Measurements from ENCODE around the gene ZNF669. TPM values are rescaled to one million over a fixed set of nuclear protein-coding genes. Genes with fewer than 3 reads are reported as not detected.

Gene ZNF669
- total RNA-seq, 2 experiments from 2014 or later: 12.8 to 14.1 TPM

GRCh38 chr1:247102381-247102780 lies 1.8 kb downstream of the ZNF669 start:
- ATAC-seq (ENCODE audit: low read depth): no peak

DNA sequence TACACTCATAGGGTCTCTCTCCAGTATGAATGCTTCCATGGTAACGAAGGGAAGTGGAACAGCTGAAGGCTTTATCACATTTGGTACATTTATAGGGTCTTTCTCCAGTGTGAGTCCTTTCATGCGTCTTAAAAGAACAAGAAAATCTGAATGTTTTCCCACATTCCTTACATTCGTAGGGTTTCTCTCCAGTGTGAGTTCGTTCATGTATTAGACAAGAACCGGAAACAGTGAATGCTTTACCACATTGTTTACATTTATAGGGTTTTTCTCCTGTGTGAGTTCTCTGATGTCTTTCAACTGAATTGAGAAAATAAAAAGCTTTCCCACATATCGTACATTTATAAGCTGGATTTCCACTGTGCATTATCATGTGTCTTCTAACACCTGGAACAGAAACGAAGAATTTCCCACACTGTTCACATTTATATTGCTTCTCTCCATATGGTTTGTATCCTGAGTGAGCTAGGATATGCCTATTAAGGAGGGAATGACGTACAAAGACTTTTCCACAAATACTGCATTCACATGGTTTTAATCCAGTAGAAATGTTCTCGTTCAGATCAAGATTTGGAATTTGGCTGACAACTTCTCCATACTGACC lies 3.4 kb downstream of the ZNF669 start:
- POLR2A ChIA-PET: no interaction called here

More at GRCh38 chr1:247102381-247102780, 1.8 kb downstream of the ZNF669 start:
- POLR2A ChIA-PET: no interaction called here
- no peak overlapping the region for H3K27ac Mint-ChIP-seq
- H3K4me1 Mint-ChIP-seq: peaks cover 8% of the 10 kb centered on the region
- H3K4me3 Mint-ChIP-seq: peak overlapping the region; percentile 47
- peaks cover 28% of the 10 kb centered on the region for H3K9me3 Mint-ChIP-seq
- H3K36me3 Mint-ChIP-seq: peaks cover 55% of the 10 kb centered on the region
- DNase-seq: no peak
- H3K27me3 Mint-ChIP-seq: no peaks in the 10 kb centered on the region

DNA sequence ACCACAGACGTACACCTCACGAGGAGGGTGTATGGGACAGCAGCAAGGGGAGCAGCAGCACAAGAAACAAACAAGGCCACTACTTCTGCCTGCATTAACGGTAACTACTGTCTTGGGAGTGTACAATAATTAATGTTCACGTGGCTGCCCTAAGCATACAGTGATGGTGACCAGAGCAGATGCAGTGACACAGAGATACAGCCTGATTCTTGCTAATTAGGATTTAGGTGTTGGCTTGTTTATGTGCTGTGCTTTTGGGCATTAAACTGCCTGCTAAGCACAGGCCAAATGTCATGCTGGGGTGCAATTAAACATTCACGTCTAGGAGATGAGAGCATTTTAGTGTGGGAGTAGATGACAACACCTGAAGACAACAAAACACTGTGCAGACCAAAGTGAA lies 7.2 kb downstream of the ZNF669 start:
- peaks cover 37% of the 10 kb centered on the region for H3K9me3 Mint-ChIP-seq

More for the DNA sequence above, 3.4 kb downstream of the ZNF669 start:
- Mint-ChIP-seq H3K36me3 (peaks cover 62% of the 10 kb centered on the region), H3K27ac (no peak overlapping the region), H3K4me3 (no peak overlapping the region), H3K4me1 (peaks cover 8% of the 10 kb centered on the region), H3K9me3 (peaks cover 40% of the 10 kb centered on the region), H3K27me3 (no peaks in the 10 kb centered on the region)
- no peak for ATAC-seq (ENCODE audit: low read depth)
- no peak for DNase-seq

GRCh38 chr1:247096544-247096943 lies 7.6 kb downstream of the ZNF669 start:
- Mint-ChIP-seq H3K27me3 (no peaks in the 10 kb centered on the region), H3K36me3 (peaks cover 44% of the 10 kb centered on the region), H3K4me3 (no peak overlapping the region), H3K4me1 (no peaks in the 10 kb centered on the region), H3K9me3 (peaks cover 35% of the 10 kb centered on the region), H3K27ac (no peak overlapping the region)
- POLR2A ChIA-PET: no interaction called here
- no peak for ATAC-seq (ENCODE audit: low read depth)
- no peak for DNase-seq

More for the DNA sequence above, 7.2 kb downstream of the ZNF669 start:
- Mint-ChIP-seq H3K4me3 (no peak overlapping the region), H3K36me3 (peaks cover 48% of the 10 kb centered on the region), H3K27ac (no peak overlapping the region), H3K4me1 (no peaks in the 10 kb centered on the region), H3K27me3 (no peaks in the 10 kb centered on the region)
- POLR2A ChIA-PET: no interaction called here
- no peak for DNase-seq
- no peak for ATAC-seq (ENCODE audit: low read depth)

DNA sequence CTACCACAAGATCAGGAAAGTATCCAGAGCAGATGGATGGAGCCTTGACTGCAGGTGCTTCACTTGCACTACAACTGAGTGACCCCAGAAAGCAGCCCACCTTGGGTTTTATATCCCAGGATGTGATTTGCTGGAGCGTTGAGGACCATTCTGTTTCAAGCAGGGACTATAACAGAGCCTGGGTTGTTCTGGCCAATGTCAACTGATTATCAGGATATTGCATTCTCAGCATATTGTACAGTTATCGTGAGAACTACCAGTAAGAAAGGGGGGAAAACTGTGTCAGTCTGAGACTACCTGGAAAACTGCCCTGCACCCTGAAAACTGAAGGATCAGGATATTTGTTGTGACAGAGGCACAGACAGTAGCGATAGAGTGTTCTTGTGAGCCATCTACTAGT lies 8.0 kb downstream of the ZNF669 start:
- Mint-ChIP-seq H3K36me3 (peaks cover 40% of the 10 kb centered on the region), H3K9me3 (peaks cover 35% of the 10 kb centered on the region), H3K27ac (no peak overlapping the region), H3K27me3 (no peaks in the 10 kb centered on the region), H3K4me1 (no peaks in the 10 kb centered on the region), H3K4me3 (no peak overlapping the region)
- DNase-seq (no peak), ATAC-seq (ENCODE audit: low read depth) (no peak)
- POLR2A ChIA-PET: no interaction called here

DNA sequence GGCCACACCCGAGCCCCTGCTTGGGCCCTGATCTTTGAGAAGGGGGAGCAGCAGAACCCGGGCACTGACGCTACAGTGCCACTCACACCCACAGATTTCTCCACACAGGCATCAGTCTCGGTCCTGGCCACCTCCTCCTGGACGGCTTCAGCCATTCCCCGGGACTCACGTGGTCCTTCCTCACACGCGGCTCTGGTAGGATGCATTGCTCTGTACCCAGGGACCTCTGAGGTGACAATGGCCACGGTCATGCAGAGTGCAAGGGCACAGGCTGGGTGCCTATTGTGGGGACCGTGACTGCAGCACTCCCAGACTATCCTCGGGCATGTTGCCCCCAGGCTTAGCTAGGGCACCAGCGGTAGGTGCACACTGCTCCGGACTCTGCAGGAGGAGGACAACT lies 13.7 kb downstream of the ZNF669 start:
- POLR2A ChIA-PET: no interaction called here
- Mint-ChIP-seq H3K4me1 (no peaks in the 10 kb centered on the region), H3K27ac (no peak overlapping the region), H3K4me3 (no peak overlapping the region), H3K9me3 (peaks cover 4% of the 10 kb centered on the region), H3K27me3 (no peaks in the 10 kb centered on the region), H3K36me3 (no peaks in the 10 kb centered on the region)
- DNase-seq (no peak), ATAC-seq (ENCODE audit: low read depth) (no peak)

DNA sequence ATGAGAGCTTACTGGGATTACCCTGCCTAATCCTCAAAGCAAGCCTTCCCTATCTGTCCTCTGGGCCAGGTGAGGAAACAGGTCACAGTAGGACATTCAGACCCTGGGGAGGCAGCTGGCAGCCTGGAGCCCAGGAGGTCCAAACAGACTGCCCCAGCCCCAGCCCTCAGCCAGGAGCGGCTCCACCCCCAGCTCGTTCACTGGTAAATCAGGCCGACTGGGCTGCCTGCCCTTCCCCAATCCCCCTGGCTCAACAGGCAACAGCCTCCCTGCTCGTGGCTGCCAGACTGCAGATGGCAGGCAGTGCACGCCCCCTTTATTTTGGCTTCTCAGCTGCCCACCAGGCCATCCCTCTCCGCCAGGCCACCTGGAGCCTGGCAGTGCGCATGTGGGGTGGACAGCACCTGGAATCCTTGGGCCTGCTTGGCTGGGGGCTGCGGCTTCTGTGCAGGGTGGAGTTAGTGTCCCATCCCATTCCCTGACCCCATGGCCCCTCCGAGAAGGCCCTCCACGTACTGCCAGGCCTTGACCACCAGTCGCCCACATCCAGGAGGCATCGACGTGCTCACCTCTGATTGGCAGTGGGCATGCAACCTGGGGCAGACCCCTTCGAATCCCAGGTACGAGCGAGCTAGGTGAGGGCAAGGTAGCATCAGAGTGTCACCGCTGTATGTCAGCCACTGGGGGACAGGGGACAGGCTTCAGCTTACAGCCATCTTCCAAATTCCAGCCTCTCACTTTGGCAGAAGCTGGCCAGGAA lies 14.4 kb downstream of the ZNF669 start:
- POLR2A ChIA-PET: no interaction called here
- no peak for ATAC-seq (ENCODE audit: low read depth)
- H3K4me3 Mint-ChIP-seq: no peak overlapping the region
- H3K36me3 Mint-ChIP-seq: peaks cover 2% of the 10 kb centered on the region
- H3K4me1 Mint-ChIP-seq: no peaks in the 10 kb centered on the region
- H3K27ac Mint-ChIP-seq: no peak overlapping the region
- no peaks in the 10 kb centered on the region for H3K27me3 Mint-ChIP-seq
- H3K9me3 Mint-ChIP-seq: peaks cover 7% of the 10 kb centered on the region
- DNase-seq: no peak

DNA sequence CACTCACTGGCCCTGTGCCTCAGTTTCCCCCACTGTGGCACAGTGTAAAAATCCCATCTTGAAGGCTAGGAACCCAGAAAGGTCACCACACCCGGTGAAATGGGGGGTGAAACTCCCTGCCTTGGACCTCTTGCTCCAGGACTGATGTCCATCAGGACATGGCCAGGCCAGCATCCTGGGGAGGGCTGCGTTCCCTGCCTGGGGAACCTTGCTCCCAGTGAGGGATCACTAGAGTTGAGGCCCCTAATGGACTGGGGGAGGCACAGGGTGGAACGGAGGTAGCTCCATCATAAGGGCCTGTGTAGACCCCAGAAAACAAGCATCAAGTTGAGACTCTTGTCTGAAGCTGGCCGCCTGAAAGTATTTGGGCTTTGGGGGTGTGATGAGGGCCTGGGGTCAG lies 15.2 kb downstream of the ZNF669 start:
- POLR2A ChIA-PET: no interaction called here

GRCh38 chr1:247087256-247087655 lies 16.9 kb downstream of the ZNF669 start:
- no peaks in the 10 kb centered on the region for H3K4me1 Mint-ChIP-seq
- no peak for ATAC-seq (ENCODE audit: low read depth)
- POLR2A ChIA-PET: no interaction called here
- no peak overlapping the region for H3K4me3 Mint-ChIP-seq
- peaks cover 2% of the 10 kb centered on the region for H3K27me3 Mint-ChIP-seq
- peaks cover 12% of the 10 kb centered on the region for H3K9me3 Mint-ChIP-seq
- no peak overlapping the region for H3K27ac Mint-ChIP-seq
- DNase-seq: no peak
- peaks cover 4% of the 10 kb centered on the region for H3K36me3 Mint-ChIP-seq

More for the DNA sequence above, 15.2 kb downstream of the ZNF669 start:
- Mint-ChIP-seq H3K27ac (no peak overlapping the region), H3K27me3 (no peaks in the 10 kb centered on the region), H3K36me3 (peaks cover 4% of the 10 kb centered on the region), H3K9me3 (peaks cover 6% of the 10 kb centered on the region), H3K4me1 (no peaks in the 10 kb centered on the region), H3K4me3 (no peak overlapping the region)
- ATAC-seq (ENCODE audit: low read depth): no peak
- DNase-seq: no peak

DNA sequence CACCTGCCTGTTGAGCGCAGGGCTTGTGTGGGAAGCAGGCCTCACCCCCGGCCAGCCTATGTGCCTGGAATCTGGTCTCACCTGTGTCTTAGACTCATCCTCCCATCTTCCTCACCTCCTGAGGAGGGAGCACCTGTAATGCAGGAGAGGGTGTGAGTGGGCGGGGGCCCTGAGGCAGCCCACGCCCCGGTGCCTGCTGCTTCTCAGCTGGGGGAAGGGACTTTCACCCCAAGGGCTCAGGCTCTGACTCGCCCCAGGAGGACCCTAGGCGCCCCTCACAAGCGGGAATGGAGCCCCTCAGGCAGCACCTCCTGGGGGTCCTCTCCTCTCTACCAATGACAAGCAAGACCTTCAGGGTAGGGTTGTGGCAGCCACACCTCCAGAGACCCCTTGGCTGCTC lies 18.8 kb downstream of the ZNF669 start:
- H3K27me3 Mint-ChIP-seq: peaks cover 2% of the 10 kb centered on the region
- peaks cover 13% of the 10 kb centered on the region for H3K9me3 Mint-ChIP-seq
- no peaks in the 10 kb centered on the region for H3K4me1 Mint-ChIP-seq
- no peak for DNase-seq
- no peak overlapping the region for H3K27ac Mint-ChIP-seq
- H3K4me3 Mint-ChIP-seq: no peak overlapping the region
- POLR2A ChIA-PET: no interaction called here
- H3K36me3 Mint-ChIP-seq: peaks cover 4% of the 10 kb centered on the region
- no peak for ATAC-seq (ENCODE audit: low read depth)

- Mint-ChIP-seq H3K4me3 (no peak overlapping the region), H3K4me1 (peaks cover 2% of the 10 kb centered on the region), H3K9me3 (peaks cover 13% of the 10 kb centered on the region), H3K27me3 (peaks cover 5% of the 10 kb centered on the region), H3K27ac (no peak overlapping the region), H3K36me3 (peaks cover 4% of the 10 kb centered on the region)
- ATAC-seq (ENCODE audit: low read depth): no peak
- POLR2A ChIA-PET: no interaction called here
- DNase-seq: no peak
Measured at GRCh38 chr1:247084771-247085170, 19.4 kb downstream of the ZNF669 start.

DNA sequence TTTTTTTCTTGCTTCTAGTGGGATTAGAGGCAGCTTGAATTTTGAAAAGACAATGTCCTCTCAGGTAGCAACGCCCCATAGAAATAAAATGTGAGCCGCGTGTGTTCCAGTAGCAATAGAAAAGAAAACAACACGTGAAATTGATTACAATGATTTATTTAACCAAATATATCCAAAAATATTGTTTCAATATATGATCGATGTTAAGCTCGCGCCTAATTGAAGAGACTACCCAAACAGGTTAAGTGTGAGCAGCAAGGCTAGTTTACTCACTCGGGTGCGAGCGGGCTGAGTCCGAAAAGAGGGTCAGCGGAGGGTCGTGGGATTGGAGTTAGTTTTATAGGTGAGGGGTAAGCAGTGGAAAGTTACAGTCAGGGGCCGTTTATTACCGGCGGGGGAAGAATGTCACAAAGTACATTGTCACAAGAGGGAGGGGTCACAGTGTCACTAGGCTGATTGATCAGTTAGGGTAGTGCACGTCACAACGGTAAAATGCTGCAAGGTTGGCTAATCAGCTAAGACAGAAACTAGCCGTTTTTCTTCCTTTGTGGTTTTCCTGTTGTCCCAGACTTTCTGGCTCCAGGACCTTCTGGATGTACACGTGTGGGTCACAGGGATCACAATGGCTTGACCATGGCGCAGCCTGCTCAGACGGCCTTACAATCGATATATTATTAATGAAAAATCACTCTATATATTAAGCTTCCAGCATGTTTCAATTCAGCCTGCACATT lies 24.8 kb downstream of the ZNF669 start:
- POLR2A ChIA-PET: interaction anchor here (0.5 to 0.7 kb wide), 2 partner anchors 252 to 540 kb away, joined by 3 to 5 read pairs; no protein-coding TSS in a partner anchor
- H3K9me3 Mint-ChIP-seq: peaks cover 15% of the 10 kb centered on the region
- no peak for ATAC-seq (ENCODE audit: low read depth)
- H3K36me3 Mint-ChIP-seq: peaks cover 9% of the 10 kb centered on the region
- DNase-seq: no peak
- peaks cover 21% of the 10 kb centered on the region for H3K4me1 Mint-ChIP-seq
- H3K27me3 Mint-ChIP-seq: peaks cover 8% of the 10 kb centered on the region
- H3K4me3 Mint-ChIP-seq: peak overlapping the region; percentile 86
- no peak overlapping the region for H3K27ac Mint-ChIP-seq

DNA sequence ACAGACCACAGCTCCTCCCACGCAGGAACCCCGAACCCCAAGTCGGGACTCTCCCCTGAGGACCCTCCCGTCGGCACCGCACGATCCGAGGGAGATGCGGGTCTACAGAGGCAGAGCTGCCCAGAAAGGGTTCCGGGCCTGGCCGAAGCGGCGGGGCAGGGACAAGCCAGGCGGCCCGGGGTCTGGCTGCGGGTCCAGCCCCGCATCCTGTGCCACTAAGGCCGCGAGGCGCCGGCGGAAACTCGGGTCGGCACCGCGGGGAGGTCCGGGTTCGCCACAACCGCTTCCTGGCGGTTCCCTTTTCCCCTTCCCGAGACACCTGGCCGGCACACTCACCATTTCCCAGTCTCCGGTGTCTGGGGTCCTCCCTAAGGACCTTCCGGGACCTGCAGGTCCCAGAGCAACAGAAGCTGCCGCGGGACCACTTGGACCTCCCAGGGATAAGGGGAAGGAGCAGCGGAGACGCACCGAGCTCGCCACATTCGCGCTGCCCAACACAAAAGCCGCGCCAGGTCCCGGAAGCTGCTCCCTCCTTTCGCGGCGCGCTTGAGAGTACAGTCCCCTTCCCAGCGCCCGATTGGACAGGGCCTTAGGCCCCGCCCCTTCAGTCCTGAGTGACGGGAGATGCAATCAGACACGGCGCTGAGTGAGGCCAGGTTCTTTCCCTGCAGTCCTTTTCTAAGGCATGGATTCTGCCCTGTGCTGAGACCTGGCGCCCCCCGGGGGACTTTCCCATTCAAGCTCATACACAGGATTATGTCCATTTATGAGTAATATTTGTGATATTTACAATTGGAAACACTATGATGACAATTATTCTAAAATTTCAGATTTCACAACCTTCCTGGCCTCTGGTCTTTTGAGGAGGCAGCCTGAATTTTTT lies 25.7 kb downstream of the ZNF669 start, which contains the start of gene ZNF670:
TSS of gene ZNF670 (minus strand) at position 554 of the 883 bp plus-strand sequence. CDS start at position 339, 215 bp downstream.
- Mint-ChIP-seq H3K4me1 (peaks cover 21% of the 10 kb centered on the region), H3K27ac (peak within 1 kb of the TSS; percentile 66), H3K9me3 (peaks cover 20% of the 10 kb centered on the region), H3K4me3 (peak within 1 kb of the TSS; percentile 86), H3K36me3 (peaks cover 14% of the 10 kb centered on the region), H3K27me3 (peaks cover 8% of the 10 kb centered on the region)
- POLR2A ChIA-PET: interaction anchor here (0.7 to 1.1 kb wide), 3 partner anchors 132 to 253 kb away, joined by 3 to 6 read pairs (median 3); partner anchors contain the start of gene AHCTF1
- DNase-seq (peak; percentile 80), ATAC-seq (ENCODE audit: low read depth) (peak; percentile 97)
